Kasumi-1 (cell line): Measurements from ENCODE around the gene EFTUD2.
"Not testable (repeated sequence)": the region's sequence is repeated elsewhere in the genome, so short reads cannot be mapped to it uniquely, and the experiment has no call there.

ENCODE experiments used
- DNase-seq, 2 experiments: peaks; one replicate each; lab custom pipeline; 2025; lab: John Stamatoyannopoulos, UW

Gene EFTUD2

DNA sequence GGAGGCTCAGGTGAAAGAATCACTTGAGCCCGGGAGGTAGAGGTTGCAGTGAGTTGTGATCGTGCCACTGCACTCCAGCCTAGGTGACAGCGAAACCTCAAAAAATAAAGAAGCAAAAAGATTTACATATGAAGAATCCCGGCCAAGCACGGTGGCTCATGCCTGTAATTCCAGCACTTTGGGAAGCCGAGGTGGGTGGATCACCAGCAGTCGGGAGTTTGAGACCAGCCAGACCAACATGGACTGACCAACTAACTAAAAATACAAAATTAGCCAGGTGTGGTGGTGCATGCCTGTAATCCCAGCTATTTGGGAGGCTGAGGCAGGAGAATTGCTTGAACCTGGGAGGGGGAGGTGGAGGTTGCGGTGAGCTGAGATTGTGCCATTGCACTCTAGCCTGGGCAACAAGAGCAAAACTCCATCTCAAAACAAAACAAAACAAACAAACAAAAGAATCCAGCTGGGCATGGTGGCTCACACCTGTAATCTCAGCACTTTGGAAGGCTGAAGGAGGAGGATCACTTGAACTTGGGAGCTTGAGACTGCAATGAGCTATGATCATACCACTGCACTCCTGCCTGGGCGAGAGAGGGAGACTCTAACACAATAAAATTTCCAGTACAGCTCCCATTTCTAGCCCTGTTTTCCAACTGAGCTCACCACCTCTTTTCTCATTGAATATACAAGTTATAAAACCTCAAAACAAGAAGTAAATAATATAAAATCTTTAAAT lies 90.4 kb downstream of the EFTUD2 start:
- not testable (repeated sequence) for DNase-seq

DNA sequence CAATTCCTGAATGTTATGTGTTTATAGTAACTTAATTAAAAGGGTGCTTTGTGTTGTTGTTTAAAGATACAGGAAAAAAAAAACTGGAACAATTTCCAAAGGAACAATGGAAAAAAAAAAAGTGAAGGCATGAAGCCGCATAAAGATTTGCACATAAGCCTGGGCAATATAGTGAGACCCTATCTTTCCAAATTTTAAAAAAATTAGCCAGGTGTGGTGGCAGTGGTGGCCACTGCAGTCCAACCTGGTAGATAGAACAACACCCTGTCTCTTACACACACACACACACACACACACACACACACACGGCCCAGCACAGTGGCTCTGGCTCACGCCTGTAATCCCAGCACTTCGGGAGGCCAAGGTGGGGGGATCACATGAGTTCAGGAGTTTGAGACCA lies 91.1 kb downstream of the EFTUD2 start:
- DNase-seq = no peak

DNA sequence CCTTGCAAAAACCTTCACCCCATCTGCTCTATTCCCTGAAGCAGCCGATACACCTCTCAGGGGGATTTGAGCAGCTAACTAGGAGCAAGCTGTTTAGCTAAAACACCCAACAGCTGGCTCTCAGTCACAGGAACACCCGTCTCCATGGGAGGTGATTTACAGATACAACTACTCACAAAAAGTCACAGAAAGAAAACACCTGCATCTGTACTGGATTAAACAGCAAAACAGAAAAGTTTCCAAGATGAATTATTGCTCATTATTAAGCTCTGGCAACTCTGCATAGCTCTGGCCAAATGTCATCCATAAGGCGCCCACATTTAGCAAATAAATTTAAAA lies 91.5 kb downstream of the EFTUD2 start:
- DNase-seq = no peak

DNA sequence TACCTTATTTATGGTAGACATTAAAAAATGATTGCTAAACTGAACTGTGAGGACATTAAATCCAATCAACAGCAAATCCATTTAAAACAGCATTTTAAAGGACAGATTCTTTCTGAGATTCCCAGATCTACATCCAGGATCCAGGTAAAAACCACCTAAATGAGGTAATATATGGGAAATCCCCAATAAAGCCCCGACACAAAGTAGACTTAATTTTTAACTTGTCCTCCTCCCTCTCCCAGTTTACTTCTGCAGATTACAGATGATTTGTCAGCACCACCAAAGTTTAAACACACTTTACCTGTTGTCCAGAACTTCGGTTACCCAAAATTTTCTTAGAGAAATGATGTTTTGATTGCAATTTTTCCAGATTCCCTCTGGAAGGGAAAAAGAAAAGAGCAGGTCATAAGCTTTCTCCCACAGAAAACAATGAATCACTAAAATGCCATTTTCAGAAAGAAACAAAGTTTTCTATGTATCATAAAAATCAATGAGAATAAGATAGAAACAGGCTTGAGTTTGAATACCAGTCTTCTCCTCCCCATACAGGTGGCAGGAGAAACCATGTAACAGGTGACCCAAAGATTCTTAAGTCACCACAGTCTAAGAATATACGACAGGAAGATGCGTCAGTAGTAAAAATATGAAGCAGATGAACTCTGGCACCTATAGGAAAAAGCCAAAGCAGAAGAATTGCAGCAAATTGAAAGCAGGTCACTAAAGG lies 92.0 kb downstream of the EFTUD2 start:
- DNase-seq = no peak

DNA sequence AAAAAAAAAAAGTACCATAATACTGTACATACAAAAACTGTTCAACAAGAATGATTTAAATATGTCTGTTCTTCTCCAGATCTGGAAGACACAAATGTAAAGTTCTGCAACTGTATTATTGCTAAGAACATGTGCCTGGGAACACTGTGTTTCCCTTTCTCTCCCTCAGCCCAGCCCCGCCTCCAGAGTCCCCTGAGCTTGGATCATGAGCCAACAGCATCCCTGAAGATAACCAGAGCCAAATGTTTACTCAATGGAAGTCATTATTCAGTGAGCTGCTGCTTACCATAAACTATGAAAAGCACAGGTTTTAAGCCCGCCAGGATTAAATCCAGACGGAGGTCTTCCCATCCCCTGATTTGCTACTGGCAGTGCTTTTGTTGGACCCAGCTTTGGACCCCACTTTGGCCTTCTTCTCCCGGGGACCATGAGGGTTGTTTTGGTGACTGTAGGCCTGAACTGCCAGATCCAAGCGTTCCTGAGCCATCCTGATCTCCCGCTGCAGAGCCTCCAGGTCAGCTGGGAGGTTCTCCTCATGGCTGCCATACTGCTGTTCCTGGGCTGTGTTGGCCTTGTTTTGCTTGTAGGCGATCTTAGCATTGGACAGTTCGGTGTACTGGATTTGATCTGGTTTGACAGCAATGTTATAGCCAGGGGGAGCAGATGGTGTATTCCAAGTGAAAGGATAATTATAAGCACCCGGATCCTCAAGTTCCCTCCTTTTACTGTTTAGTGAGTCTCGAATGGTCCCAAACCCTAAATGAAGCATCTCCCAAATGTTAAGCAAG lies 94.7 kb downstream of the EFTUD2 start:
- DNase-seq = no peak

DNA sequence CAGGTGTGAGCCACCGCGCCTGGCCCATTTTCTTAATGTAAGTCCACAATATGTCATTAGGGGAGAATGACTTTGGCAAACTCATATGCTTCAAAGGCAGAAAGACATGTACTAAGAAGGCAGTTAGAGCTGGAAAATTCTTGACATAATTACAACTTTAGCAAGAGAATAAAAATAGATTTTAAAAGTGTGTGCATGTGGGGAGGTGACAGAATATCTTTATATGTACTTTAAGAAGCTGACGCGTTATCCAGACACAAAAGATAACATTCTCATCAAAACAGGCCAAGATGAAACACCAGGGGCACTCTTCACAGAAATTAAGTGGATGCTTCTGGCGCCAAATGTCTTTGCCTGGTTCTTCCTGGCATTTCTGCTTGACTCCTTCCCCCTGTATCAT lies 97.4 kb downstream of the EFTUD2 start:
- DNase-seq = no peak
